Measurements from ENCODE around the gene TAP2.

GRCh38 chr6:32832535-32832934 is 6.0 kb downstream of the TAP2 start:
- TF ChIP-seq ZNF274 (IDR thresholded peaks at IDR 0.05; ENCODE audit: low read depth, low read length) (no peak), YY1 (IDR thresholded peaks at IDR 0.05; ENCODE audit: insufficient read depth, insufficient read length) (no peak)

Measured in NT2/D1 (cell line).